Measurements from ENCODE around the gene BOLA3. TPM values are rescaled to one million over a fixed set of nuclear protein-coding genes. Genes with fewer than 3 reads are reported as not detected.

BOLA3 gene
- total and polyA plus RNA-seq, 7 experiments from 2014 or later: 6.9 to 87.3 (median 15.7) TPM

DNA sequence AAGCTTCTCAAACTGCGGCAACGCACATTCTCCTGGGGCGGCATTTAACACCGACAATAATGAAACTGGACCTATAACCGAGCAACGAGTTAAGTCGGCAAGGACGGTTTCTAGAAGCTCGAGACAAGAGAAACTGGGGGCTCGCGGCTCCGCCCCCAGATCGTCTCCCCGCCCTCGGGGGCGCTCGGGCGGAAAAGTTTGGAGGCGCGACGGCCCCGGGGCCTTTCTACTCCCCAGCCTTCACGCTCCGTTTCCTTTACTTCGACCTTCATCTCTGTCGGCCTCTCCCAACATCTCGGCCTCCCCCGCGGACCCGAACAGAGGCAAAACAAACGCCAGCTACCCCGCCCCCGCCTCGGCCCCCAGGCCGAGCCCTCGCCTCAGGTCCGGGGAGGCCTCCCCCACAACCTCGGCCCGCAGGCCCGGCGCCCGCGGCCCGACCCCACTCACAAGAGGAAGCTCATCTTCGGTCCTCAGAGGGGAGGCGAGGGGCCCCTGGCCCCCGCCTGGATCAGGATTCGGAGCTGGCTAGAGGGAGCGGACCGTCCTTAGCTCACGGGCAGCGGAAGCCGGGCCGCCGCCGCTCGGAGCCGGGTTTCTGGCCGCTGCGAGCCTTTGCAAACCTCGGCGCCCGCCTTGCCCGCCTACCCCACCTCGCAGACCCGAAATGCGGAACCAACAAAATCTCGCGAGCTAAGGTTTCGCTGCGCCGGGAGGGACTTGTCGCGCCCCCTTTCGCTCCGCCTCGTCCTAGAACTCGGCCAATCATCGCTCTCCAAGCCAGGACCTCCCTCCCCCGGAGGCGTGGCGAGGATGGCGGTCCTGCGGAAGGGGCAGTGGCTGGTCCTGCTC is 30.7 kb upstream of the BOLA3 start, which contains the start of gene MOB1A:
Gene MOB1A, minus strand, starts transcription at position 669 of the 852 bp plus-strand sequence. Its CDS starts 205 bp downstream, at position 464.
- no peaks in the 10 kb centered on the region for H3K27me3 Mint-ChIP-seq

DNA sequence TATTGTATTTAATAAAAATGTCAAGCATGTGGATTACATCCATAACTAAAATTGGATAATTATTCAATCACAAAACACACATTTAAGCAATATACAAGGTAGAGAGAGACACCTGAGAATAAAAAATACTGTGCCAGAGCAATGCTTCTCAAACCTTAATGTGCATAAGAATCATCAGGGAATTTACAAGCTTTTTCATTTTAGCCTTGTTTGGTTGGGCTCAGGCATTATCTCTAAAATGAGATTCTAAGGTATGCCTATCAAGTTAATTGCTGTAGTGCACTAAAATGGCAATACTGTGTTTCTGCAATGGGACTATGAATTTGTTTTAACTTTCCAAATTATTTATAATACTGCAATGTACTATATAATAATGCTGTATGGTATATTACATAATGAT is 30.0 kb upstream of the BOLA3 start:
- ATAC-seq (no peak), DNase-seq (no peak)
- no peaks in the 10 kb centered on the region for H3K9me3 ChIP-seq (ENCODE audit: control insufficient read depth in 2 of 3, low read length in 3 of 3)
- Mint-ChIP-seq H3K4me3 (peak overlapping the region; percentile 86 to 95 (median 91)), H3K27me3 (no peaks in the 10 kb centered on the region), H3K36me3 (peaks cover 0 to 14% (median 7%) of the 10 kb centered on the region in 5 donors), H3K4me1 (peaks cover 32 to 51% (median 39%) of the 10 kb centered on the region in 7 donors), H3K9me3 (no peaks in the 10 kb centered on the region), H3K27ac (peak overlapping the region; percentile 82 to 95 (median 90))
- peak overlapping the region; percentile 97 for H3K27ac ChIP-seq (ENCODE audit: low read depth, low read length)
- H3K36me3 ChIP-seq (ENCODE audit: control insufficient read depth in 2 of 3, insufficient read depth in 3 of 3, low read length in 3 of 3): peaks cover 0 to 4% (median 0%) of the 10 kb centered on the region in 3 experiments
- peaks cover 30 to 37% of the 10 kb centered on the region in 2 donors for H3K4me1 ChIP-seq (ENCODE audit: control insufficient read depth in 2 of 2, insufficient read depth in 2 of 2, low read length in 2 of 2)
- H3K4me3 ChIP-seq (ENCODE audit: low read length): peak overlapping the region; percentile 89
- H3K27me3 ChIP-seq (ENCODE audit: control insufficient read depth in 2 of 2, insufficient read depth in 2 of 2, low read length in 2 of 2): no peaks in the 10 kb centered on the region
- intact Hi-C loops (cut with micrococcal nuclease): loop anchor here (1.0 to 10.0 kb wide), 15 partner anchors 21 to 1105 kb away; partner anchors contain the start of genes AUP1 (in 2 of the 2), HTRA2 (in 2 of the 2), MTHFD2 (in 2 of the 2) and ALMS1 (in 1 of the 2)
- CTCF ChIA-PET: interaction anchor here (0.9 to 3.1 kb wide), 7 partner anchors 10 to 351 kb away, joined by 3 to 24 read pairs (median 6); partner anchors contain the start of gene MTHFD2
- POLR2A ChIA-PET: interaction anchor here (0.7 to 3.8 kb wide), 13 partner anchors 9 to 659 kb away, joined by 3 to 60 read pairs (median 6); partner anchors contain the start of genes BOLA3, CCDC142, MTHFD2 and TPRKB

More for the DNA sequence above, 30.7 kb upstream of the BOLA3 start, which contains the start of gene MOB1A:
- Mint-ChIP-seq H3K4me1 (peaks cover 32 to 46% (median 35%) of the 10 kb centered on the region in 7 donors), H3K4me3 (peak within 1 kb of the TSS; percentile 86 to 95 (median 91)), H3K36me3 (peaks cover 0 to 14% (median 7%) of the 10 kb centered on the region in 5 donors), H3K27ac (peak within 1 kb of the TSS; percentile 82 to 95 (median 90)), H3K9me3 (no peaks in the 10 kb centered on the region)
- Histone ChIP-seq H3K9me3 (ENCODE audit: control insufficient read depth in 2 of 3, low read length in 3 of 3) (no peaks in the 10 kb centered on the region), H3K27me3 (ENCODE audit: control insufficient read depth in 2 of 2, insufficient read depth in 2 of 2, low read length in 2 of 2) (no peaks in the 10 kb centered on the region), H3K4me1 (ENCODE audit: control insufficient read depth in 2 of 2, insufficient read depth in 2 of 2, low read length in 2 of 2) (peaks cover 25 to 37% of the 10 kb centered on the region in 2 donors), H3K27ac (ENCODE audit: low read depth, low read length) (peak within 1 kb of the TSS; percentile 97), H3K4me3 (ENCODE audit: low read length) (peak within 1 kb of the TSS; percentile 89), H3K36me3 (ENCODE audit: control insufficient read depth in 2 of 3, insufficient read depth in 3 of 3, low read length in 3 of 3) (peaks cover 0 to 4% (median 0%) of the 10 kb centered on the region in 3 experiments)
- intact Hi-C loops (cut with micrococcal nuclease): loop anchor here (1.0 to 10.0 kb wide), 16 partner anchors 20 to 1106 kb away; partner anchors contain the start of genes AUP1 (in 2 of the 2), HTRA2 (in 2 of the 2), MTHFD2 (in 2 of the 2) and ALMS1 (in 1 of the 2)
- DNase-seq: peak; percentile 94 to 98 (median 97)
- ATAC-seq: peak; percentile 97
- POLR2A ChIA-PET: interaction anchor here (0.6 to 3.8 kb wide), 23 partner anchors 10 to 658 kb away, joined by 3 to 60 read pairs (median 4); partner anchors contain the start of genes BOLA3, CCDC142, DGUOK and MTHFD2
- CTCF ChIA-PET: interaction anchor here (0.6 to 3.1 kb wide), 20 partner anchors 11 to 411 kb away, joined by 3 to 24 read pairs (median 3); partner anchors contain the start of genes MTHFD2 and STAMBP

DNA sequence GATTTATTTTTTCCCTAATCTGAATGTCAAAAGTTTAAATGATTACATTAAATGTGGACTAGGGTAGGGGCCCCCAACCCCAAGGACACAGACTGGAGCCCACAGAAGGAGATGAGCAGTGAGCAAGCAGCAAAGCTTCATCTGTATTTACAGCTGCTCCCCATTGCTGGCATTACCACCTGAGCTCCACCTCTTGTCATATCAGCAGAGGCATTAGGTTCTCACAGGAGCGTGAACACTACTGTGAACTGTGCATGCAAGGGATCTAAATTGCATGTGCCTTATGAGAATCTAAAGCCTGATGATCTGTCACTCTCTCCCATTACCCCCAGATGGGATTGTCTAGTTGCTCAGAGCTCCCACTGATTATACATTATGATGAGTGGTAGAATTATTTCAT is 27.2 kb upstream of the BOLA3 start:
- Histone ChIP-seq H3K9me3 (ENCODE audit: control insufficient read depth in 2 of 3, low read length in 3 of 3) (no peaks in the 10 kb centered on the region), H3K27ac (ENCODE audit: low read depth, low read length) (no peak overlapping the region), H3K4me1 (ENCODE audit: control insufficient read depth in 2 of 2, insufficient read depth in 2 of 2, low read length in 2 of 2) (peaks cover 31 to 37% of the 10 kb centered on the region in 2 donors), H3K36me3 (ENCODE audit: control insufficient read depth in 2 of 3, insufficient read depth in 3 of 3, low read length in 3 of 3) (peaks cover 0 to 24% (median 0%) of the 10 kb centered on the region in 3 experiments), H3K27me3 (ENCODE audit: control insufficient read depth in 2 of 2, insufficient read depth in 2 of 2, low read length in 2 of 2) (no peaks in the 10 kb centered on the region), H3K4me3 (ENCODE audit: low read length) (no peak overlapping the region)
- ChIA-PET POLR2A (no interaction called here), CTCF (no interaction called here)
- peak overlapping the region in 1 of 9 donors; percentile 62 for H3K27ac Mint-ChIP-seq
- ATAC-seq (no peak), DNase-seq (no peak)
- no peaks in the 10 kb centered on the region for H3K9me3 Mint-ChIP-seq
- intact Hi-C loops (cut with micrococcal nuclease): loop anchor here in 1 of 2 donors (5.0 to 10.0 kb wide), 2 partner anchors 940 to 1103 kb away; partner anchors contain the start of genes CCT7, PRADC1 and SFXN5
- H3K36me3 Mint-ChIP-seq: peaks cover 0 to 22% (median 15%) of the 10 kb centered on the region in 5 donors
- H3K4me3 Mint-ChIP-seq: peak overlapping the region; percentile 14 to 91 (median 64)
- H3K4me1 Mint-ChIP-seq: peaks cover 37 to 60% (median 47%) of the 10 kb centered on the region in 7 donors
- no peaks in the 10 kb centered on the region for H3K27me3 Mint-ChIP-seq

DNA sequence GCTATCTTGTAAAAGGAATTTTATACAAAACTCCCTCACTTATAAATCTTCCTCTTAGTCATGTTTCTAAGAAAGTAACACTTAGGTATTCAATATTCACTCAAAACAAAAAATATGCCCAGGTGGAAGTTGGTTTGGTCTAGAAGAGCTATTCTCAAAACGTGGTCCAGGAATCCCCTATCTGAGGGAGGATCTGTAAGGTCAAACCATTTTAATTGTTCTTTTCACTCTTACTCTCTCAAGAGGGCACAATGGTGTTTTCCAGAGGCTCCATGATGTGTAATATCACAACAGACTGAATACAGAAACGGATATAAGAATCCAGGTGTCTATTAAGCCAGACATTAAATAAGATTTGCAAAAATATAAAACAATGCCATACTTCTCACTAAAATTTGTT is 21.0 kb upstream of the BOLA3 start:
- Mint-ChIP-seq H3K4me1 (peaks cover 5 to 29% (median 23%) of the 10 kb centered on the region in 7 donors), H3K9me3 (peaks cover 0 to 11% (median 0%) of the 10 kb centered on the region in 11 donors), H3K27ac (peak overlapping the region in 1 of 9 donors; percentile 23), H3K36me3 (peaks cover 4 to 43% (median 39%) of the 10 kb centered on the region in 5 donors), H3K4me3 (no peak overlapping the region), H3K27me3 (no peaks in the 10 kb centered on the region)
- ChIA-PET CTCF (interaction anchor here (1.9 kb wide), 1 partner anchor 10 kb away, joined by 8 read pairs; the partner anchor contains the start of gene MOB1A), POLR2A (interaction anchor here (3.9 kb wide), 1 partner anchor 9 kb away, joined by 19 read pairs; the partner anchor contains the start of gene MOB1A)
- ATAC-seq (no peak), DNase-seq (no peak)
- H3K36me3 ChIP-seq (ENCODE audit: control insufficient read depth in 2 of 3, insufficient read depth in 3 of 3, low read length in 3 of 3): peaks cover 5 to 73% (median 26%) of the 10 kb centered on the region in 3 experiments
- H3K4me3 ChIP-seq (ENCODE audit: low read length): no peak overlapping the region
- H3K9me3 ChIP-seq (ENCODE audit: control insufficient read depth in 2 of 3, low read length in 3 of 3): no peaks in the 10 kb centered on the region
- H3K27me3 ChIP-seq (ENCODE audit: control insufficient read depth in 2 of 2, insufficient read depth in 2 of 2, low read length in 2 of 2): no peaks in the 10 kb centered on the region
- H3K4me1 ChIP-seq (ENCODE audit: control insufficient read depth in 2 of 2, insufficient read depth in 2 of 2, low read length in 2 of 2): peaks cover 0 to 6% of the 10 kb centered on the region in 2 donors
- no peak overlapping the region for H3K27ac ChIP-seq (ENCODE audit: low read depth, low read length)
- intact Hi-C loops (cut with micrococcal nuclease): loop anchor here in 1 of 2 donors (5.0 kb wide), 1 partner anchor 39 kb away; no protein-coding TSS in a partner anchor

DNA sequence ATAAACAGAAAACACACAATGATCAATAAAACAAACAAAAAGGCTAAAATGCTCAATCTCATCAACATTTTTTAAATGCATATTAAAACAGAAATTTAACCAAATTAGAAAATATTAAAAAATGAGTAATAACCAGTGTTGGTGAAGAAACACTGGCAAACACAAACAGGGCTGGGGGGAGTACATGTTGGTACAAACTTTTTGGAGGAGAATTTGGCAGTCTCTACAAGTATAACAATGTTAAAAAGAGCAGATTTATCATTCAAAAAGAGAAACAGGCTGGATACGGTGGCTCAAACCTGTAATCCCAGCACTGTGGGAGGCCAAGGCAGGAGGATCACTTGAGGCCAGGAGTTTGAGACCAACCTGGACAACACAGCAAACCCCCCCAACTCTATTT is 17.0 kb upstream of the BOLA3 start:
- Mint-ChIP-seq H3K4me3 (no peak overlapping the region), H3K27me3 (no peaks in the 10 kb centered on the region), H3K4me1 (peaks cover 0 to 15% (median 11%) of the 10 kb centered on the region in 7 donors), H3K9me3 (peaks cover 0 to 11% (median 0%) of the 10 kb centered on the region in 11 donors), H3K36me3 (peaks cover 4 to 50% (median 35%) of the 10 kb centered on the region in 5 donors), H3K27ac (no peak overlapping the region)
- intact Hi-C loops (cut with micrococcal nuclease): loop anchor here in 1 of 2 donors (5.0 kb wide), 1 partner anchor 43 kb away; no protein-coding TSS in a partner anchor
- H3K9me3 ChIP-seq (ENCODE audit: control insufficient read depth in 2 of 3, low read length in 3 of 3): no peaks in the 10 kb centered on the region
- no peak overlapping the region for H3K4me3 ChIP-seq (ENCODE audit: low read length)
- ChIA-PET POLR2A (interaction anchor here (1.0 kb wide), 1 partner anchor 41 kb away, joined by 3 read pairs; no protein-coding TSS in a partner anchor), CTCF (no interaction called here)
- H3K4me1 ChIP-seq (ENCODE audit: control insufficient read depth in 2 of 2, insufficient read depth in 2 of 2, low read length in 2 of 2): no peaks in the 10 kb centered on the region
- H3K27ac ChIP-seq (ENCODE audit: low read depth, low read length): no peak overlapping the region
- no peak for DNase-seq
- no peaks in the 10 kb centered on the region for H3K27me3 ChIP-seq (ENCODE audit: control insufficient read depth in 2 of 2, insufficient read depth in 2 of 2, low read length in 2 of 2)
- H3K36me3 ChIP-seq (ENCODE audit: control insufficient read depth in 2 of 3, insufficient read depth in 3 of 3, low read length in 3 of 3): peaks cover 15 to 86% (median 26%) of the 10 kb centered on the region in 3 experiments
- ATAC-seq: no peak

DNA sequence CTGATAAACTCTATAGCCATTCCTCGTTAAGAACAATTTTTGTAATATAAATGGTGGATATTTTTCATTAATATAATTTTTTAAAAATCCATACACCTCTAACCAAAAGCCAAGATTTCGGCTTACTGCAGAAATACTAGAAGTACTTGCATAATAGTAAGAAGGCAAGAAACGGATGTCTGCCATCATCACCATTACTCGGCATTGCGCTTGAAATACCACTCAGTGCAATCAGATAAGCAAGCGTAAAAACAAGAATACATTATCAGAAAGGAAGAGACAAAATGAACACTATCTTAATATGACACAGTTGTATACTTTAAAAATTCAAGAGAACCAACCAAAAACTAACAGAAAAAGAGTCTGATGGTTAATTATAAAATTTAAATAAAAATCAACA is 15.2 kb upstream of the BOLA3 start:
- H3K36me3 ChIP-seq (ENCODE audit: control insufficient read depth in 2 of 3, insufficient read depth in 3 of 3, low read length in 3 of 3): peaks cover 24 to 87% (median 25%) of the 10 kb centered on the region in 3 experiments
- H3K9me3 ChIP-seq (ENCODE audit: control insufficient read depth in 2 of 3, low read length in 3 of 3): no peaks in the 10 kb centered on the region
- Mint-ChIP-seq H3K27ac (no peak overlapping the region), H3K4me3 (no peak overlapping the region), H3K27me3 (no peaks in the 10 kb centered on the region), H3K9me3 (peaks cover 0 to 11% (median 0%) of the 10 kb centered on the region in 11 donors), H3K36me3 (peaks cover 4 to 48% (median 36%) of the 10 kb centered on the region in 5 donors), H3K4me1 (peaks cover 0 to 11% (median 6%) of the 10 kb centered on the region in 7 donors)
- POLR2A ChIA-PET: no interaction called here
- ATAC-seq: no peak
- intact Hi-C loops (cut with micrococcal nuclease): no loop called here
- CTCF ChIA-PET: interaction anchor here (0.8 kb wide), 1 partner anchor 11 kb away, joined by 4 read pairs; no protein-coding TSS in a partner anchor
- no peak overlapping the region for H3K27ac ChIP-seq (ENCODE audit: low read depth, low read length)
- DNase-seq: no peak
- no peaks in the 10 kb centered on the region for H3K27me3 ChIP-seq (ENCODE audit: control insufficient read depth in 2 of 2, insufficient read depth in 2 of 2, low read length in 2 of 2)
- H3K4me1 ChIP-seq (ENCODE audit: control insufficient read depth in 2 of 2, insufficient read depth in 2 of 2, low read length in 2 of 2): no peaks in the 10 kb centered on the region
- H3K4me3 ChIP-seq (ENCODE audit: low read length): no peak overlapping the region
